ENCODE measurements around the gene IQGAP3.

The IQGAP3 gene

DNA sequence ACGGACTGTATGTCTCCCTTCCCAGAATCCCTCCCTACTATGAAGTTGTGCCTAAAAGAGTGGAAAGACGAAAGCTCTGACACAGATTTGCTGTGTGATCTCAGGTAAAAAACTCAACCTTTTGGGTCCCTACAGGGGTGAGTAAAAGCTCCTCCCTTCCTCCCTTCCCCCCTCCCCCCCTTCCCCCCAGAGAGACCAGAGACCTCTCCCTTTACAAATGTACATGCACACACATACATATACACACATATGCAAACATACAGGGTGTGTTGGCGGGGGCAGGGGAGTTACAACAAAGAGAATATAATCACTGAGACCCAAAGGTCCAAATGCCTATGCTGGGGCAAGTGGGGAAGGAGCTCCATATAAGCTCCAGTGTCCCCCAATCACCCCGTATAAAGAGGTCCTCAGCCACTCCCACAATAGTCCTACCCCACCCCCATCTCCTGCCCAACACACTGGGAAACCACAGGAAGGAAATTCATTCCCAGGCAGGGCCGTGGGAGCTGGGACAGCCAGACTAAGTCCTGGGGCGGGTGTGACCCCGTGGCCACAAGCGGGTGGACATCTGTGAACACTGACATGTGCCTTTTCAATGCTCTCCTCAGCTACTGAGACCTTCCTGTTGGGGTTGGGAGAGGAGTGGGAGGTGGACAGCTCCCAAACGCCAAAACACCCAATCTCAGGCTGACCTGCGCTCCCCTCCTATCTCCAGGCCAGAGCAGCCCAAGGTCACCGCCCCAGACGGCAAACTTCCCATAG, 73.8 kb downstream of the IQGAP3 start:
- H3K27ac Mint-ChIP-seq = peak overlapping the region; percentile 64
- no peaks in the 10 kb centered on the region for H3K27me3 Mint-ChIP-seq
- H3K4me1 Mint-ChIP-seq = peaks cover 80% of the 10 kb centered on the region
- ATAC-seq = no peak
- no peaks in the 10 kb centered on the region for H3K9me3 Mint-ChIP-seq
- no peak for DNase-seq
- H3K4me3 Mint-ChIP-seq = peak overlapping the region; percentile 86
- H3K36me3 Mint-ChIP-seq (ENCODE audit: low read depth) = peaks cover 2% of the 10 kb centered on the region

- no peak for ATAC-seq
- Mint-ChIP-seq H3K9me3 (no peaks in the 10 kb centered on the region), H3K27me3 (no peaks in the 10 kb centered on the region), H3K36me3 (ENCODE audit: low read depth) (peaks cover 3% of the 10 kb centered on the region), H3K4me3 (peak overlapping the region; percentile 86), H3K4me1 (peaks cover 80% of the 10 kb centered on the region), H3K27ac (peak overlapping the region; percentile 46)
- no peak for DNase-seq
Measured at GRCh38 chr1:156497743-156498431, 74.5 kb downstream of the IQGAP3 start.

DNA sequence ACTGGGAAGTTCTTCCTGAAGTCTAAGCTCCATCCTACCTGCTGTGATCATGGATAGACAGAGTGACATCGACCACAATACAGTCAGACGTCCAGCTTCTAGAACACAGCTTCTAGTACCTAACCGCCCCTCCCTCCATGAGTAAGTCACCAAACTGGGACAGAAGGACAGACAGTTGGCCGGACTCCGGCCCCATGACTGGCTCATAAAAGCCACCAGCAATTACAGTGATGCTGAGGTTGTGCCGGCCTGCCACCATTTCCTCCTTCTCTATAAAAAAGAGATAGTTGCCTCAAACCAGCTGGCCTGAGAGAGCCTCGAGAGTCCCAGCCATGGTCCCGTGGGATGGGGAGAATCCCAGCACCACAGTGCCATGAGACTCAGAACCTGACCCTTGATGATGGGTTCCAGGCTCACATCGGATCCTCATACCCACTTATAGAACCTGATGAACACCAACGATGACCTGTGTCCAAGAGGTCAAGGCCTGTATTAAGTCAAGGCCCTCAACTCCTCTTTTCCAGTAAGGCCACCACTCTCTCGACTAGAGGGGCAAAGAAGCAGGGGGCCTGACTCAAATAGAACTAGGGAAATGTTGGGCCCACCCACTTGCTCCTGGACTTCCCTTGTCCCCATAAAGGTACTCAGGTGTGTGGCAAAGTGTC, 75.2 kb downstream of the IQGAP3 start:
- Mint-ChIP-seq H3K27ac (peak overlapping the region; percentile 46), H3K4me1 (peaks cover 80% of the 10 kb centered on the region), H3K27me3 (no peaks in the 10 kb centered on the region), H3K4me3 (peak overlapping the region; percentile 86), H3K36me3 (ENCODE audit: low read depth) (peaks cover 6% of the 10 kb centered on the region), H3K9me3 (no peaks in the 10 kb centered on the region)
- DNase-seq (no peak), ATAC-seq (no peak)

- H3K4me1 Mint-ChIP-seq = peaks cover 80% of the 10 kb centered on the region
- peak; percentile 20 for ATAC-seq
- peak overlapping the region; percentile 48 for H3K4me3 Mint-ChIP-seq
- H3K9me3 Mint-ChIP-seq = no peaks in the 10 kb centered on the region
- H3K27me3 Mint-ChIP-seq = no peaks in the 10 kb centered on the region
- H3K36me3 Mint-ChIP-seq (ENCODE audit: low read depth) = peaks cover 10% of the 10 kb centered on the region
- DNase-seq = peak; percentile 56
- H3K27ac Mint-ChIP-seq = peak overlapping the region; percentile 66
Measured at GRCh38 chr1:156496211-156496761, 76.1 kb downstream of the IQGAP3 start.

- no peak overlapping the region for H3K4me3 Mint-ChIP-seq
Measured at GRCh38 chr1:156495401-156496140, 76.8 kb downstream of the IQGAP3 start.

GRCh38 chr1:156494309-156494895, 78.0 kb downstream of the IQGAP3 start:
- no peak overlapping the region for H3K27ac Mint-ChIP-seq
- no peaks in the 10 kb centered on the region for H3K27me3 Mint-ChIP-seq
- no peak overlapping the region for H3K4me3 Mint-ChIP-seq
- DNase-seq (no peak), ATAC-seq (no peak)
- H3K36me3 Mint-ChIP-seq (ENCODE audit: low read depth) = peaks cover 12% of the 10 kb centered on the region
- no peaks in the 10 kb centered on the region for H3K9me3 Mint-ChIP-seq
- peaks cover 99% of the 10 kb centered on the region for H3K4me1 Mint-ChIP-seq

More at GRCh38 chr1:156495401-156496140, 76.8 kb downstream of the IQGAP3 start:
- no peaks in the 10 kb centered on the region for H3K27me3 Mint-ChIP-seq
- ATAC-seq (no peak), DNase-seq (no peak)
- H3K4me1 Mint-ChIP-seq = peaks cover 87% of the 10 kb centered on the region
- no peaks in the 10 kb centered on the region for H3K9me3 Mint-ChIP-seq
- peaks cover 12% of the 10 kb centered on the region for H3K36me3 Mint-ChIP-seq (ENCODE audit: low read depth)
- peak overlapping the region; percentile 66 for H3K27ac Mint-ChIP-seq

GRCh38 chr1:156493742-156494141, 78.6 kb downstream of the IQGAP3 start:
- Mint-ChIP-seq H3K4me1 (peaks cover 100% of the 10 kb centered on the region), H3K4me3 (no peak overlapping the region), H3K9me3 (no peaks in the 10 kb centered on the region), H3K36me3 (ENCODE audit: low read depth) (peaks cover 13% of the 10 kb centered on the region), H3K27ac (peak overlapping the region; percentile 72), H3K27me3 (no peaks in the 10 kb centered on the region)
- DNase-seq = no peak
- ATAC-seq = peak; percentile 21

- H3K27me3 Mint-ChIP-seq = no peaks in the 10 kb centered on the region
- H3K27ac Mint-ChIP-seq = peak overlapping the region; percentile 82
- peaks cover 13% of the 10 kb centered on the region for H3K36me3 Mint-ChIP-seq (ENCODE audit: low read depth)
- DNase-seq (no peak), ATAC-seq (no peak)
- peak overlapping the region; percentile 37 for H3K4me3 Mint-ChIP-seq
- H3K9me3 Mint-ChIP-seq = no peaks in the 10 kb centered on the region
- H3K4me1 Mint-ChIP-seq = peaks cover 100% of the 10 kb centered on the region
Measured at GRCh38 chr1:156493154-156493631, 79.2 kb downstream of the IQGAP3 start.

DNA sequence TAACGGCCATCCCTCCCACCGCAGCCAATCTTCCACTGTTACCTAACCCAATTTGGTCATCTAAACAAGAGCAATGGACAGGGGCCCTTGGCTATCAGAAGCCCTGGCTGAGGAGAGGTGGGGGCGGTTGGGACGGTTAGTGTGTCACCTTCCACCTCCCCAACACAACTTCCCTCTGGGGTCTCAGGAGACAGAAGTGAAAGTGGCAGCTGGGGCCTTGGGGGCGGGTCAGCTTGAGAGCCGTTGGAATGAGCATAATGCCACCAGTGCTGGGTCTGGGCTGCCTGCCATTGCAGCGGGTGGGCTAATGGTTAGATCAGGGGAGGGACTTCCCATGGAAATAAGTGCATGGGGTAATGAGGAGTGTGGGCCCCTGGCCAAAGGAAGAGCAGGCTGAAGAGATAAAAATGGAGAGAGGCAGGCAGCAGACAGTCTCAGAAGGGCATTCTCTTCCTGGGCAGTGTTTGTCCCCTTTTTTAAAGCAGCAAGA, 79.7 kb downstream of the IQGAP3 start:
- H3K4me3 Mint-ChIP-seq = peak overlapping the region; percentile 37
- ATAC-seq (no peak), DNase-seq (peak; percentile 40)
- peak overlapping the region; percentile 82 for H3K27ac Mint-ChIP-seq
- H3K36me3 Mint-ChIP-seq (ENCODE audit: low read depth) = peaks cover 13% of the 10 kb centered on the region
- no peaks in the 10 kb centered on the region for H3K9me3 Mint-ChIP-seq
- no peaks in the 10 kb centered on the region for H3K27me3 Mint-ChIP-seq
- H3K4me1 Mint-ChIP-seq = peaks cover 100% of the 10 kb centered on the region

- H3K4me1 Mint-ChIP-seq = peaks cover 100% of the 10 kb centered on the region
- peaks cover 13% of the 10 kb centered on the region for H3K36me3 Mint-ChIP-seq (ENCODE audit: low read depth)
- no peak for ATAC-seq
- H3K27ac Mint-ChIP-seq = peak overlapping the region; percentile 82
- no peaks in the 10 kb centered on the region for H3K9me3 Mint-ChIP-seq
- no peak for DNase-seq
- peak overlapping the region; percentile 9 for H3K4me3 Mint-ChIP-seq
- no peaks in the 10 kb centered on the region for H3K27me3 Mint-ChIP-seq
Measured at GRCh38 chr1:156492013-156492590, 80.3 kb downstream of the IQGAP3 start.

GRCh38 chr1:156491151-156491949, 81.0 kb downstream of the IQGAP3 start:
- no peaks in the 10 kb centered on the region for H3K27me3 Mint-ChIP-seq
- no peak for DNase-seq
- peak overlapping the region; percentile 82 for H3K27ac Mint-ChIP-seq
- peak overlapping the region; percentile 42 for H3K4me3 Mint-ChIP-seq
- ATAC-seq = no peak
- peaks cover 98% of the 10 kb centered on the region for H3K4me1 Mint-ChIP-seq
- peaks cover 16% of the 10 kb centered on the region for H3K36me3 Mint-ChIP-seq (ENCODE audit: low read depth)
- no peaks in the 10 kb centered on the region for H3K9me3 Mint-ChIP-seq

DNA sequence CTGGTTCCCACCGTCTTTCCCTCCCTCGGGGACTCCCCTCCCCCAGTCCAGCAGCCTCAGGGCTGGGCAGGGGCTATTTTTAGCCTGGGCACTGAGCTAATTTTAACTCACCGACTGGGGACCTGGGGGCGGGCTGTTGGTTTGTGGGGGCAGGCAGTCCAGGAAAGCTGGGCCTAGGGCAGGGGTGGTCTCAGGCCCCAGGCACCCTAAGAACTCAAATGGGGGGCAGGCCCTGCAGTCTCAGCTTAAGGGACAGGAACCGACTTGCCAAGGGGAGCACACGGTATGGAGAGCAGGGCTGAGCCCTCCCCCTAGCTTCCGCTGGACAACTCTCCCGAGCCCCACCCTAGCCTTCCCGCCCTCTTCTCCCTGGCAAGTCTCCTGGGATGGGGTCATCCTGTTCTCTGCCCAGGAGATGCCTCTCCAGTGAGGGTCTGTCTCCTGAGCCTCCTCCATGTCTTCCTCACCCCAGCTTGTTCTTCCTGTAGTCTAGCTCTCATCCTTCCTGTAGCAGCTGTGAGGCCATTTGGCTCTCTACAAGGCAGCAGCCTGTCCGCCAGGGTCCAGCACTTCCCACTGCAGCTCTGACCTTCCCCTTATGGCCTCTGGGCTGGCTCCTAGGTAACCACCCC, 81.8 kb downstream of the IQGAP3 start:
- ATAC-seq = no peak
- Mint-ChIP-seq H3K36me3 (ENCODE audit: low read depth) (peaks cover 14% of the 10 kb centered on the region), H3K27ac (peak overlapping the region; percentile 82), H3K27me3 (no peaks in the 10 kb centered on the region), H3K9me3 (no peaks in the 10 kb centered on the region), H3K4me1 (peaks cover 93% of the 10 kb centered on the region), H3K4me3 (peak overlapping the region; percentile 42)
- no peak for DNase-seq

All from activated naive CD8-positive, alpha-beta T cell treated with anti-CD3 and anti-CD28 coated beads, Interleukin-2, amount 50 U/mL, for 24 hours (primary cell).